Measurements from ENCODE around the gene RIPPLY3. TPM values are rescaled to one million over a fixed set of nuclear protein-coding genes. Genes with fewer than 3 reads are reported as not detected.

Gene RIPPLY3
- total RNA-seq: not detected in 2 replicates

GRCh38 chr21:37006486-37007291 lies at the start of gene RIPPLY3:
RIPPLY3 (plus strand) TSS chr21:37006702; CDS start chr21:37006773, 71 bp downstream.

DNA sequence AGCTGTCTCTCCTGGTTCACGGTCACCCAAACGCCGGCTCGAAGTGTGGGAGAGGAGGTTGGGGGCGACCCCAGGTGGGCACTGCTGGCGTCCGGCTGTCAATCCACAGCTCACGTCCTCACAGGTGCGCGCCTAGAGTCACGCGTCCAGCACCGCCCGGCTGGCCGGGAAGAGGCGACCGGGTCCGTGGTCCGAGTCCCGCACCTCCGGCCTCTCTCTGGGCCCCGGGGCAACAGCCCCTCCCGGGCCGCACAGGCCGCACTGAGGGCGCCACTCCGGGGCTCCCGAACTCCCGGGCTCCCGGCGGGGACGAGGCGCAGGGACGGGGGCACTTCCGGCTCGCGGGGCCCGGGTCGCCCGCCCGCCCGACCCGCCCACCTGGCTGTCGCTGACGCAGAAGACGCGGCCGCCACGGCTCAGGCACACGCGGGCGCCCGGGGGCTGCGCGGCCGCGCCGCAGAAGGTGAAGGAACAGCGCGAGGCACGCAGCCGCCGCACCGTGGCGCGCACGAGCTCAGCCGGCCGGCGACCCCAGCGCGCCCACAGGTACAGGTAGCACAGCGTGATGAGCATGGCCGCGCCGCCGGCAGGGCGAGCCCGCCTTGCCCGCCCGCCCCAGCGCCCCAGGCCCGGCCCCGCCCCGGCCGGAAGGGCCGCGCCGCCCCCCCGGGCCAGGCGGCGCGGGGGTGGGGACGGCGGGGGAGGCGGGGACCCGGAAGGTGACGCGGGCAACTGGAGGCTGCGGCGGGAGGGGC lies 40.3 kb upstream of the RIPPLY3 start, which contains the start of gene HLCS:
Gene HLCS (minus strand): TSS at position 604 of the 755 bp plus-strand sequence. CDS start 31 bp downstream, at position 573.

Other genes starting within 250 kb of the RIPPLY3 start
- 6.5 and 16.5 TPM in 2 replicates for gene HLCS, start 40.0 kb upstream of the RIPPLY3 start, total RNA-seq
- gene PIGP, start 66.4 kb downstream of the RIPPLY3 start, total RNA-seq: 1.8 and 4.7 TPM in 2 replicates
- 67.8 and 177 TPM in 2 replicates for gene TTC3, start 66.6 kb downstream of the RIPPLY3 start, total RNA-seq